ENCODE measurements around the gene TAMALIN.

- no peak for TF ChIP-seq CTCF (IDR thresholded peaks at IDR 0.05; ENCODE audit: poor library complexity, severe bottlenecking)
- TF ChIP-seq REST (IDR thresholded peaks at IDR 0.05; ENCODE audit: borderline replicate concordance): no peak
- TF ChIP-seq TAF1 (IDR thresholded peaks at IDR 0.05; ENCODE audit: low read depth): no peak
Observed at GRCh38 chr12:51972849-51973273, 33.9 kb upstream of the TAMALIN start.

Measured in neural cell (in vitro differentiated cells).